GM23338 (cell line): ENCODE data around the gene ZXDC. TPM values are rescaled to one million over a fixed set of nuclear protein-coding genes. Genes with fewer than 3 reads are reported as not detected.

Experiments used
- ATAC-seq: fragments of 200-7000 bp; cut with Tn5 transposase; 3 replicates; pipeline ENCODE4 v1.9.1; 2020
- DNase-seq: peaks from one replicate; pipeline ENCODE4 v3.0.0-alpha.2; 2015; ENCODE audit warnings: low spot score
- H2AFZ ChIP-seq: fragments of 200-600 bp; sonication (generic); 2 replicates; pipeline ENCODE4 v1.8.0; 2016; ENCODE audit warnings: antibody characterized with exemption, mild to moderate bottlenecking, moderate library complexity
- H3F3A ChIP-seq: fragments of 200-600 bp; sonication (generic); replicated peaks from 2 replicates; pipeline ENCODE4 v1.8.0; 2017; ENCODE audit warnings: antibody characterized with exemption, mixed run types, low read depth
- H3K27ac ChIP-seq: fragments of 200-600 bp; sonication (generic); 2 replicates; pipeline ENCODE4 v1.6.1; 2016; ENCODE audit warnings: low read depth
- H3K27me3 ChIP-seq: fragments of 200-600 bp; sonication (generic); 2 replicates; pipeline ENCODE4 v1.8.0; 2016; ENCODE audit warnings: mild to moderate bottlenecking, mixed run types, moderate library complexity; ENCODE audit not compliant: insufficient read depth
- H3K36me3 ChIP-seq: fragments of 200-600 bp; sonication (generic); 2 replicates; pipeline ENCODE4 v1.8.0; 2016; ENCODE audit warnings: mild to moderate bottlenecking; ENCODE audit not compliant: insufficient read depth
- H3K4me1 ChIP-seq: fragments of 200-600 bp; sonication (generic); 2 replicates; pipeline ENCODE4 v1.8.0; 2016; ENCODE audit warnings: mild to moderate bottlenecking, moderate library complexity; ENCODE audit not compliant: insufficient read depth
- H3K4me2 ChIP-seq: fragments of 200-600 bp; sonication (generic); 2 replicates; pipeline ENCODE4 v1.7.1; 2017; ENCODE audit warnings: mixed run types
- H3K4me3 ChIP-seq: fragments of 200-600 bp; sonication (generic); 2 replicates; pipeline ENCODE4 v1.6.1; 2016; ENCODE audit warnings: mixed run types
- H3K79me2 ChIP-seq: fragments of 200-600 bp; sonication (generic); replicated peaks from 2 replicates; pipeline ENCODE4 v1.8.0; 2017; ENCODE audit warnings: mild to moderate bottlenecking; ENCODE audit not compliant: insufficient read depth
- H3K9me2 ChIP-seq: fragments of 200-600 bp; sonication (generic); 2 replicates; pipeline ENCODE4 v1.8.0; 2017; ENCODE audit not compliant: insufficient read depth
- H4K20me1 ChIP-seq: fragments of 200-600 bp; sonication (generic); replicated peaks from 2 replicates; pipeline ENCODE4 v1.8.0; 2017; ENCODE audit warnings: mild to moderate bottlenecking; ENCODE audit not compliant: insufficient read depth
- H3K27ac Mint-ChIP-seq: 2 replicates; pipeline ENCODE4 v1.8.0; 2020; ENCODE audit warnings: inconsistent platforms, mild to moderate bottlenecking, moderate library complexity, mixed read lengths
- H3K27me3 Mint-ChIP-seq: 3 replicates; pipeline ENCODE4 v1.8.0; 2022; ENCODE audit warnings: low read depth, mild to moderate bottlenecking, moderate library complexity, mixed read lengths, inconsistent platforms; ENCODE audit not compliant: insufficient read depth, poor library complexity
- H3K36me3 Mint-ChIP-seq: 3 replicates; pipeline ENCODE4 v1.8.0; 2021; ENCODE audit warnings: low read depth, mild to moderate bottlenecking, inconsistent platforms, moderate library complexity, mixed read lengths
- H3K4me1 Mint-ChIP-seq: 3 replicates; pipeline ENCODE4 v1.8.0; 2020; ENCODE audit warnings: mild to moderate bottlenecking, inconsistent platforms, mixed read lengths
- H3K4me3 Mint-ChIP-seq: 3 replicates; pipeline ENCODE4 v1.8.0; 2021; ENCODE audit warnings: moderate library complexity, mild to moderate bottlenecking, inconsistent platforms, mixed read lengths
- H3K9me3 Mint-ChIP-seq: 3 replicates; pipeline ENCODE4 v1.8.0; 2020; ENCODE audit warnings: moderate library complexity, mild to moderate bottlenecking, inconsistent platforms, mixed read lengths
- CREB1 ChIP-seq: fragments of 250-450 bp; sonication (Bioruptor Pico); IDR thresholded peaks from 2 replicates; pipeline ENCODE4 v1.5.0; 2020; ENCODE audit warnings: low read depth, mild to moderate bottlenecking, moderate library complexity
- JUNB ChIP-seq: IDR thresholded peaks from one replicate; pipeline ENCODE4 v1.6.1; 2016; ENCODE audit warnings: antibody characterized with exemption; ENCODE audit not compliant: unreplicated experiment
- NANOG ChIP-seq: IDR thresholded peaks from 2 replicates; pipeline ENCODE4 v1.6.1; 2016; ENCODE audit warnings: antibody characterized with exemption, borderline replicate concordance
- POLR2AphosphoS5 ChIP-seq: IDR thresholded peaks from 2 replicates; pipeline ENCODE4 v1.6.1; 2016; ENCODE audit warnings: antibody characterized with exemption, low read depth
- REST ChIP-seq: IDR thresholded peaks from one replicate; pipeline ENCODE4 v1.6.1; 2018; ENCODE audit warnings: antibody characterized with exemption; ENCODE audit not compliant: unreplicated experiment
- long read RNA-seq: library from polyadenylated mRNA; unstranded; transcript quantifications from one replicate; pipeline ENCODE4 v2.0.0, GENCODE V29; 2020; ENCODE audit not compliant: unreplicated experiment
- polyA plus RNA-seq: library from polyadenylated mRNA; unstranded; fragments of >200 nt; fragmentation: Nextera tagmentation; extraction: Ambion mirVana; gene quantifications from 2 replicates; pipeline ENCODE4 v1.2.1, GENCODE V29; 2016
- total RNA-seq: library from RNA; depleted of rRNA; stranded (reverse); fragments of >200 nt; shearing (Covaris generic); gene quantifications from 2 replicates; pipeline ENCODE4 v1.2.3, GENCODE V29; 2014; rRNA removed
- TF ChIP-seq, protein P1 (sequence below), 2 experiments: fragments of 200-600 bp in 1 of 2; sonication (generic) in 1 of 2; conservative IDR thresholded peaks; 2 replicates each; pipeline versions ENCODE4 v1.5.1 to v1.6.1; 2016 to 2017; ENCODE audit warnings: antibody characterized with exemption in 2 of 2, low read depth in 2 of 2, mild to moderate bottlenecking in 2 of 2, moderate library complexity in 1 of 2

Gene ZXDC, protein sequence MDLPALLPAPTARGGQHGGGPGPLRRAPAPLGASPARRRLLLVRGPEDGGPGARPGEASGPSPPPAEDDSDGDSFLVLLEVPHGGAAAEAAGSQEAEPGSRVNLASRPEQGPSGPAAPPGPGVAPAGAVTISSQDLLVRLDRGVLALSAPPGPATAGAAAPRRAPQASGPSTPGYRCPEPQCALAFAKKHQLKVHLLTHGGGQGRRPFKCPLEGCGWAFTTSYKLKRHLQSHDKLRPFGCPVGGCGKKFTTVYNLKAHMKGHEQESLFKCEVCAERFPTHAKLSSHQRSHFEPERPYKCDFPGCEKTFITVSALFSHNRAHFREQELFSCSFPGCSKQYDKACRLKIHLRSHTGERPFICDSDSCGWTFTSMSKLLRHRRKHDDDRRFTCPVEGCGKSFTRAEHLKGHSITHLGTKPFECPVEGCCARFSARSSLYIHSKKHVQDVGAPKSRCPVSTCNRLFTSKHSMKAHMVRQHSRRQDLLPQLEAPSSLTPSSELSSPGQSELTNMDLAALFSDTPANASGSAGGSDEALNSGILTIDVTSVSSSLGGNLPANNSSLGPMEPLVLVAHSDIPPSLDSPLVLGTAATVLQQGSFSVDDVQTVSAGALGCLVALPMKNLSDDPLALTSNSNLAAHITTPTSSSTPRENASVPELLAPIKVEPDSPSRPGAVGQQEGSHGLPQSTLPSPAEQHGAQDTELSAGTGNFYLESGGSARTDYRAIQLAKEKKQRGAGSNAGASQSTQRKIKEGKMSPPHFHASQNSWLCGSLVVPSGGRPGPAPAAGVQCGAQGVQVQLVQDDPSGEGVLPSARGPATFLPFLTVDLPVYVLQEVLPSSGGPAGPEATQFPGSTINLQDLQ
- total RNA-seq, result 43.5 and 45.1 TPM in 2 replicates
- 5.7 and 6.5 TPM in 2 replicates for polyA plus RNA-seq
- long read RNA-seq, partial matches to known transcripts, result 3 of 7 reads
- long read RNA-seq, other reads (novel, unspliced or antisense), result 4 of 7 reads

GRCh38 chr3:126475413-126476114 is at the start of gene ZXDC:
TSS of gene ZXDC (minus strand) at chr3:126475891. CDS start at chr3:126475865, 26 bp downstream.
- Mint-ChIP-seq H3K4me1 (peaks cover 37% of the 10 kb centered on the region), H3K36me3 (peaks cover 29% of the 10 kb centered on the region), H3K27me3 (peaks cover 2% of the 10 kb centered on the region), H3K27ac (peak within 1 kb of the TSS; percentile 82), H3K9me3 (no peaks in the 10 kb centered on the region; the same call in 2 of the 3 replicates), H3K4me3 (peak within 1 kb of the TSS; percentile 91)
- Histone ChIP-seq H3K79me2 (peaks cover 42% of the 10 kb centered on the region), H3K27me3 (no peaks in the 10 kb centered on the region), H3K4me3 (peak within 1 kb of the TSS; percentile 85), H3K36me3 (peaks cover 12% of the 10 kb centered on the region), H3K27ac (peak within 1 kb of the TSS; percentile 69; the same call in 1 of the 2 replicates), H2AFZ (peak within 1 kb of the TSS; percentile 92), H4K20me1 (peaks cover 35% of the 10 kb centered on the region), H3K9me2 (no peaks in the 10 kb centered on the region), H3K4me1 (peaks cover 18% of the 10 kb centered on the region), H3F3A (no peaks in the 10 kb centered on the region), H3K4me2 (peak within 1 kb of the TSS; percentile 93)
- DNase-seq, result peak; percentile 89
- TF ChIP-seq REST (no peak), POLR2AphosphoS5 (peak; percentile 73), CREB1 (CRISPR knock-in tag) (peak; percentile 67), JUNB (no peak), NANOG (no peak)
- TF ChIP-seq, protein P1, sequence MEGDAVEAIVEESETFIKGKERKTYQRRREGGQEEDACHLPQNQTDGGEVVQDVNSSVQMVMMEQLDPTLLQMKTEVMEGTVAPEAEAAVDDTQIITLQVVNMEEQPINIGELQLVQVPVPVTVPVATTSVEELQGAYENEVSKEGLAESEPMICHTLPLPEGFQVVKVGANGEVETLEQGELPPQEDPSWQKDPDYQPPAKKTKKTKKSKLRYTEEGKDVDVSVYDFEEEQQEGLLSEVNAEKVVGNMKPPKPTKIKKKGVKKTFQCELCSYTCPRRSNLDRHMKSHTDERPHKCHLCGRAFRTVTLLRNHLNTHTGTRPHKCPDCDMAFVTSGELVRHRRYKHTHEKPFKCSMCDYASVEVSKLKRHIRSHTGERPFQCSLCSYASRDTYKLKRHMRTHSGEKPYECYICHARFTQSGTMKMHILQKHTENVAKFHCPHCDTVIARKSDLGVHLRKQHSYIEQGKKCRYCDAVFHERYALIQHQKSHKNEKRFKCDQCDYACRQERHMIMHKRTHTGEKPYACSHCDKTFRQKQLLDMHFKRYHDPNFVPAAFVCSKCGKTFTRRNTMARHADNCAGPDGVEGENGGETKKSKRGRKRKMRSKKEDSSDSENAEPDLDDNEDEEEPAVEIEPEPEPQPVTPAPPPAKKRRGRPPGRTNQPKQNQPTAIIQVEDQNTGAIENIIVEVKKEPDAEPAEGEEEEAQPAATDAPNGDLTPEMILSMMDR (conservative IDR thresholded peaks at IDR 0.05; ENCODE audit: low read depth in 2 of 2), result peak in 1 of 2 experiments; percentile 50; a peak in 2 of 4 replicates
- ATAC-seq, result peak; percentile 60
